ENCODE results near the gene GMPPA.

DNA sequence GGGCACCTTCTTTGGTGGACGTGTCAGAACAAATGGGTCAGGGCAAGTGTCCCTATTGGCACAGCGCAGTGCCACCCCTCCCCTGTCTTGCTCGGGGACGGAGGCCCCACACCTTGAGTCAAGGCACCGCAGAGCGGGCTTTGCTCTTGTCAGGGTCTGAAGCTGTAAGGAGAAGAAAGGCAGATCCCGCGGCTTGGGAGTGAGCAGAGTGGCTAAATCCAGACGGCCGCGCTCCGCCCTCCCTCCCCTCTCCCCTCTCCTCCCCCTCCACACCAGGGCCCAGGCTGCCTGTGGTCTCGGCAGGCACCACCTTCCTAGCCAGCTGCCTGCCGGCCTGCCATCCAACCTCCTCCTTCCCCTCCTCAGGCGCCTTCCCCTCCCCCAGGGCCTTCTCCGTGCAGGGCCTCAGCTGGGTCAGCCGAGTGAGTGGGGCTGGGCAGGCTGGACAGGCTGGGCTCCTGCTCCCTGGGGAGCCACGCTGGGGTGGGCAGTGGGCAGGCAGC, 38.2 kb upstream of the GMPPA start:
- TF ChIP-seq, protein P1, sequence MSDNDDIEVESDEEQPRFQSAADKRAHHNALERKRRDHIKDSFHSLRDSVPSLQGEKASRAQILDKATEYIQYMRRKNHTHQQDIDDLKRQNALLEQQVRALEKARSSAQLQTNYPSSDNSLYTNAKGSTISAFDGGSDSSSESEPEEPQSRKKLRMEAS (CRISPR knock-in tag; IDR thresholded peaks at IDR 0.05), result no peak
- TF ChIP-seq, protein P2, sequence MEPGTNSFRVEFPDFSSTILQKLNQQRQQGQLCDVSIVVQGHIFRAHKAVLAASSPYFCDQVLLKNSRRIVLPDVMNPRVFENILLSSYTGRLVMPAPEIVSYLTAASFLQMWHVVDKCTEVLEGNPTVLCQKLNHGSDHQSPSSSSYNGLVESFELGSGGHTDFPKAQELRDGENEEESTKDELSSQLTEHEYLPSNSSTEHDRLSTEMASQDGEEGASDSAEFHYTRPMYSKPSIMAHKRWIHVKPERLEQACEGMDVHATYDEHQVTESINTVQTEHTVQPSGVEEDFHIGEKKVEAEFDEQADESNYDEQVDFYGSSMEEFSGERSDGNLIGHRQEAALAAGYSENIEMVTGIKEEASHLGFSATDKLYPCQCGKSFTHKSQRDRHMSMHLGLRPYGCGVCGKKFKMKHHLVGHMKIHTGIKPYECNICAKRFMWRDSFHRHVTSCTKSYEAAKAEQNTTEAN (CRISPR knock-in tag; IDR thresholded peaks at IDR 0.05), result no peak
- TF ChIP-seq, protein P3, sequence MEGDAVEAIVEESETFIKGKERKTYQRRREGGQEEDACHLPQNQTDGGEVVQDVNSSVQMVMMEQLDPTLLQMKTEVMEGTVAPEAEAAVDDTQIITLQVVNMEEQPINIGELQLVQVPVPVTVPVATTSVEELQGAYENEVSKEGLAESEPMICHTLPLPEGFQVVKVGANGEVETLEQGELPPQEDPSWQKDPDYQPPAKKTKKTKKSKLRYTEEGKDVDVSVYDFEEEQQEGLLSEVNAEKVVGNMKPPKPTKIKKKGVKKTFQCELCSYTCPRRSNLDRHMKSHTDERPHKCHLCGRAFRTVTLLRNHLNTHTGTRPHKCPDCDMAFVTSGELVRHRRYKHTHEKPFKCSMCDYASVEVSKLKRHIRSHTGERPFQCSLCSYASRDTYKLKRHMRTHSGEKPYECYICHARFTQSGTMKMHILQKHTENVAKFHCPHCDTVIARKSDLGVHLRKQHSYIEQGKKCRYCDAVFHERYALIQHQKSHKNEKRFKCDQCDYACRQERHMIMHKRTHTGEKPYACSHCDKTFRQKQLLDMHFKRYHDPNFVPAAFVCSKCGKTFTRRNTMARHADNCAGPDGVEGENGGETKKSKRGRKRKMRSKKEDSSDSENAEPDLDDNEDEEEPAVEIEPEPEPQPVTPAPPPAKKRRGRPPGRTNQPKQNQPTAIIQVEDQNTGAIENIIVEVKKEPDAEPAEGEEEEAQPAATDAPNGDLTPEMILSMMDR (IDR thresholded peaks at IDR 0.05), result no peak
- no peak for TF ChIP-seq ETV6 (CRISPR knock-in tag; IDR thresholded peaks at IDR 0.05)
- no peak for TF ChIP-seq STAT6 (CRISPR knock-in tag; conservative IDR thresholded peaks at IDR 0.05; ENCODE audit: low read depth)
- TF ChIP-seq JUN (CRISPR knock-in tag; IDR thresholded peaks at IDR 0.05), result no peak
- no peak for TF ChIP-seq PRDM15 (CRISPR knock-in tag; IDR thresholded peaks at IDR 0.05)
- TF ChIP-seq, protein P4, sequence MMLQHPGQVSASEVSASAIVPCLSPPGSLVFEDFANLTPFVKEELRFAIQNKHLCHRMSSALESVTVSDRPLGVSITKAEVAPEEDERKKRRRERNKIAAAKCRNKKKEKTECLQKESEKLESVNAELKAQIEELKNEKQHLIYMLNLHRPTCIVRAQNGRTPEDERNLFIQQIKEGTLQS (CRISPR knock-in tag; conservative IDR thresholded peaks at IDR 0.05), result no peak
- no peak for TF ChIP-seq RELA (CRISPR knock-in tag; IDR thresholded peaks at IDR 0.05; ENCODE audit: borderline replicate concordance)
- no peak for TF ChIP-seq MLX (CRISPR knock-in tag; IDR thresholded peaks at IDR 0.05)
- TF ChIP-seq CBFB (CRISPR knock-in tag; IDR thresholded peaks at IDR 0.05; ENCODE audit: low read depth), result no peak
- TF ChIP-seq, protein P5, sequence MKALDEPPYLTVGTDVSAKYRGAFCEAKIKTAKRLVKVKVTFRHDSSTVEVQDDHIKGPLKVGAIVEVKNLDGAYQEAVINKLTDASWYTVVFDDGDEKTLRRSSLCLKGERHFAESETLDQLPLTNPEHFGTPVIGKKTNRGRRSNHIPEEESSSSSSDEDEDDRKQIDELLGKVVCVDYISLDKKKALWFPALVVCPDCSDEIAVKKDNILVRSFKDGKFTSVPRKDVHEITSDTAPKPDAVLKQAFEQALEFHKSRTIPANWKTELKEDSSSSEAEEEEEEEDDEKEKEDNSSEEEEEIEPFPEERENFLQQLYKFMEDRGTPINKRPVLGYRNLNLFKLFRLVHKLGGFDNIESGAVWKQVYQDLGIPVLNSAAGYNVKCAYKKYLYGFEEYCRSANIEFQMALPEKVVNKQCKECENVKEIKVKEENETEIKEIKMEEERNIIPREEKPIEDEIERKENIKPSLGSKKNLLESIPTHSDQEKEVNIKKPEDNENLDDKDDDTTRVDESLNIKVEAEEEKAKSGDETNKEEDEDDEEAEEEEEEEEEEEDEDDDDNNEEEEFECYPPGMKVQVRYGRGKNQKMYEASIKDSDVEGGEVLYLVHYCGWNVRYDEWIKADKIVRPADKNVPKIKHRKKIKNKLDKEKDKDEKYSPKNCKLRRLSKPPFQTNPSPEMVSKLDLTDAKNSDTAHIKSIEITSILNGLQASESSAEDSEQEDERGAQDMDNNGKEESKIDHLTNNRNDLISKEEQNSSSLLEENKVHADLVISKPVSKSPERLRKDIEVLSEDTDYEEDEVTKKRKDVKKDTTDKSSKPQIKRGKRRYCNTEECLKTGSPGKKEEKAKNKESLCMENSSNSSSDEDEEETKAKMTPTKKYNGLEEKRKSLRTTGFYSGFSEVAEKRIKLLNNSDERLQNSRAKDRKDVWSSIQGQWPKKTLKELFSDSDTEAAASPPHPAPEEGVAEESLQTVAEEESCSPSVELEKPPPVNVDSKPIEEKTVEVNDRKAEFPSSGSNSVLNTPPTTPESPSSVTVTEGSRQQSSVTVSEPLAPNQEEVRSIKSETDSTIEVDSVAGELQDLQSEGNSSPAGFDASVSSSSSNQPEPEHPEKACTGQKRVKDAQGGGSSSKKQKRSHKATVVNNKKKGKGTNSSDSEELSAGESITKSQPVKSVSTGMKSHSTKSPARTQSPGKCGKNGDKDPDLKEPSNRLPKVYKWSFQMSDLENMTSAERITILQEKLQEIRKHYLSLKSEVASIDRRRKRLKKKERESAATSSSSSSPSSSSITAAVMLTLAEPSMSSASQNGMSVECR (CRISPR knock-in tag; IDR thresholded peaks at IDR 0.05; ENCODE audit: borderline replicate concordance), result no peak
